GM12891 (cell line): ENCODE measurements around the gene SSBP4.

ENCODE experiments used
- POLR2A ChIP-seq: IDR thresholded peaks from 2 replicates; pipeline ENCODE4 v1.6.1; 2011; ENCODE audit warnings: low read depth, low read length, control low read depth
- POLR2AphosphoS5 ChIP-seq: IDR thresholded peaks from 2 replicates; pipeline ENCODE4 v1.6.1; 2011; ENCODE audit warnings: low read depth, low read length, control low read depth
- POU2F2 ChIP-seq: IDR thresholded peaks from 2 replicates; pipeline ENCODE4 v1.6.1; 2011; ENCODE audit warnings: low read depth, mild to moderate bottlenecking, control low read depth, low read length, moderate library complexity
- TAF1 ChIP-seq: IDR thresholded peaks from 2 replicates; pipeline ENCODE4 v1.6.1; 2011; ENCODE audit warnings: low read depth, low read length, control low read depth

DNA sequence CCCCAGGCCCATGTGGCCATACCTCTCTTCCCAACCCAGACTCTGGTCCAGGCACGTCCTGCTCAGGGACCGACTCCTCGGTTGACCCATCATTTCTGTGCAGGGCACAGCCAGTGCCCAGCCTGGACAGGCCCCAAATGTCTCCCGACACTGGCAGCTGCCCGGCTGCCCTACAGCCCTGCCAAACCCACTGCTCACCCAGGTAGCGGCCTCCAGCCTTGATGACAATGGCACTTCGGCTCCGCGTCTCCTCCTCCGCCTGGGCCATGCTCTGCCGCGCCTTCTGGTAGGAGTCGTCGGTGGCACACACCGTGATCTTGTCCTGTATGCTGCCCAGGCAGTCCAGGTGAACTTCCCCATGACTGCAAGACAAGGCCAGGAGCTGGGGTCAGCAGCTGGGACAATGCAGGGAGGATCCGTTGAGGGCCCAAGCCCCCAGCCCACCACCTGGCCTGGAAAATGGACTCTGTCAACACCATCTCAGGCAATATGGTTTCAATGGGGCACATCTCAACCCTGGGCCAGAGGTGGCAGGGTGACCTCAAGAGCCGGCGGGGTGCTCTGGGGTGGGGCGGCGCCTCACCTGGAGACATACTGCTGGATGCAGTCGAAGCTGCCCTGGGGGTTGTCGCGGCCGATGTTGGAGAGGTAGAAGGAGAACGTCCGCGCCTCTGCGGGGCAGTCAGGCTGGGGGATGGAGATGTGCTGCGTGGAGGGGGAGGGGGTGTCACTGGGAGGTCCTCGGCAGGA is 46.2 kb downstream of the SSBP4 start:
- no peak for TF ChIP-seq POLR2A
- no peak for TF ChIP-seq POLR2AphosphoS5
- no peak for TF ChIP-seq TAF1
- TF ChIP-seq POU2F2: no peak
